H1 (cell line): ENCODE results near the gene LRTM2. TPM values are rescaled to one million over a fixed set of nuclear protein-coding genes. Genes with fewer than 3 reads are reported as not detected.

Experiments
- CTCF ChIA-PET: fragments of 300-600 bp; sonication (Branson Sonifier 250); formaldehyde crosslinking; loops from one replicate; lab custom pipeline; 2021; ENCODE audit not compliant: partially characterized antibody; lab: Charles Lee
- POLR2A ChIA-PET: fragments of 300-600 bp; sonication (Branson Sonifier 250); formaldehyde crosslinking; loops from one replicate; lab custom pipeline; 2021; ENCODE audit warnings: inconsistent platforms; ENCODE audit not compliant: partially characterized antibody; lab: Charles Lee
- DNase-seq, 2 experiments: peaks; one replicate each; pipeline versions ENCODE4 v3.0.0 to v3.0.0-alpha.2; 2010 to 2022; ENCODE audit warnings: low spot score in 2 of 2, low read depth in 1 of 2, mixed read lengths in 1 of 2
- FAIRE-seq: peaks from 2 replicates; lab custom pipeline; 2011; peaks lifted over from hg19 to GRCh38; lab: Jason Lieb, UNC
- H2AFZ ChIP-seq: 2 replicates; pipeline ENCODE4 v1.8.1; 2012; ENCODE audit warnings: low read length, inconsistent platforms
- H2AK5ac ChIP-seq: 2 replicates; pipeline ENCODE4 v1.6.1; 2013; ENCODE audit warnings: low read depth, low read length
- H2BK120ac ChIP-seq: replicated peaks from 2 replicates; pipeline ENCODE3; 2013; ENCODE audit warnings: low read depth, low read length, inconsistent platforms
- H2BK12ac ChIP-seq: 2 replicates; pipeline ENCODE4 v1.6.1; 2013; ENCODE audit warnings: low read depth, low read length
- H2BK15ac ChIP-seq: 2 replicates; pipeline ENCODE4 v1.6.1; 2013; ENCODE audit warnings: low read length
- H2BK20ac ChIP-seq: 2 replicates; pipeline ENCODE4 v1.6.1; 2013; ENCODE audit warnings: low read length
- H2BK5ac ChIP-seq: 2 replicates; pipeline ENCODE4 v1.6.1; 2013; ENCODE audit warnings: low read depth, low read length
- H3K14ac ChIP-seq: 2 replicates; pipeline ENCODE4 v1.6.1; 2013; ENCODE audit warnings: inconsistent platforms; ENCODE audit not compliant: insufficient read length
- H3K18ac ChIP-seq: 2 replicates; pipeline ENCODE4 v1.6.1; 2013; ENCODE audit warnings: low read length; ENCODE audit errors: extremely low read depth
- H3K23ac ChIP-seq: 2 replicates; pipeline ENCODE4 v1.6.1; 2013; ENCODE audit warnings: inconsistent platforms; ENCODE audit not compliant: insufficient read length
- H3K23me2 ChIP-seq: 2 replicates; pipeline ENCODE4 v1.6.1; 2013; ENCODE audit warnings: low read depth, low read length
- H3K27ac ChIP-seq: 2 replicates; pipeline ENCODE4 v1.6.1; 2011; ENCODE audit warnings: low read depth, low read length, inconsistent platforms
- H3K27me3 ChIP-seq, 4 experiments: replicated peaks in 1 of 4; 1 replicate in 1 of 4; 2 replicates in 3 of 4; pipeline versions ENCODE4 v1.6.1 to v1.8.1; 2011 to 2013; ENCODE audit warnings: low read length in 3 of 4, mild to moderate bottlenecking in 3 of 4, inconsistent platforms in 2 of 4, mixed read lengths in 2 of 4, moderate library complexity in 1 of 4; ENCODE audit not compliant: control insufficient read depth in 3 of 4, insufficient read depth in 3 of 4; ENCODE audit errors: extremely low read depth in 1 of 4
- H3K36me3 ChIP-seq, 4 experiments: 2 replicates each; pipeline versions ENCODE4 v1.6.1 to v1.8.1; 2011 to 2013; ENCODE audit warnings: mild to moderate bottlenecking in 4 of 4, low read length in 3 of 4, moderate library complexity in 2 of 4, control low read depth in 1 of 4, inconsistent platforms in 1 of 4; ENCODE audit not compliant: insufficient read depth in 4 of 4, control insufficient read depth in 2 of 4
- H3K4ac ChIP-seq: replicated peaks from 2 replicates; pipeline ENCODE3; 2013; ENCODE audit warnings: low read length, low read depth, mixed read lengths, inconsistent platforms; ENCODE audit not compliant: insufficient read length
- H3K4me1 ChIP-seq, 4 experiments: replicated peaks in 1 of 4; 1 replicate in 1 of 4; 2 replicates in 3 of 4; pipeline versions ENCODE4 v1.6.1 to v1.8.1; 2011 to 2013; ENCODE audit warnings: low read length in 3 of 4, inconsistent platforms in 2 of 4, mixed read lengths in 1 of 4; ENCODE audit not compliant: insufficient read depth in 4 of 4, control insufficient read depth in 3 of 4
- H3K4me2 ChIP-seq, 2 experiments: 2 replicates each; pipeline versions ENCODE4 v1.6.1 to v1.8.1; 2011 to 2013; ENCODE audit warnings: low read depth in 2 of 2, low read length in 2 of 2, control low read depth in 1 of 2, inconsistent platforms in 1 of 2, mild to moderate bottlenecking in 1 of 2; ENCODE audit not compliant: insufficient read depth in 1 of 2
- H3K4me3 ChIP-seq, 4 experiments: fragments of 200-600, 300-600 bp in 1 of 4; sonication (generic), shearing (Covaris generic), sonication (Bioruptor Twin) in 1 of 4; 2 replicates each; pipeline versions ENCODE4 v1.5.1 to v1.8.1; 2011 to 2016; ENCODE audit warnings: low read length in 4 of 4, low read depth in 3 of 4, control low read depth in 2 of 4, inconsistent platforms in 2 of 4, mild to moderate bottlenecking in 2 of 4, mixed read lengths in 1 of 4, moderate library complexity in 1 of 4; ENCODE audit not compliant: insufficient read depth in 2 of 4; ENCODE audit errors: extremely low read depth in 1 of 4
- H3K56ac ChIP-seq: replicated peaks from 2 replicates; pipeline ENCODE3; 2013; ENCODE audit warnings: low read depth, mild to moderate bottlenecking, mixed read lengths, low read length, inconsistent platforms; ENCODE audit not compliant: insufficient read length
- H3K79me1 ChIP-seq: 2 replicates; pipeline ENCODE4 v1.6.1; 2013; ENCODE audit warnings: low read depth, low read length, control low read depth
- H3K79me2 ChIP-seq, 2 experiments: 2 replicates each; pipeline versions ENCODE4 v1.6.1 to v1.8.1; 2012 to 2013; ENCODE audit warnings: low read length in 2 of 2, mild to moderate bottlenecking in 2 of 2, inconsistent platforms in 1 of 2; ENCODE audit not compliant: insufficient read depth in 2 of 2, control insufficient read depth in 1 of 2
- H3K9ac ChIP-seq, 4 experiments: replicated peaks in 1 of 4; 1 replicate in 1 of 4; 2 replicates in 3 of 4; pipeline versions ENCODE4 v1.6.1 to v1.8.1; 2011 to 2013; ENCODE audit warnings: low read depth in 3 of 4, low read length in 3 of 4, control low read depth in 2 of 4, mild to moderate bottlenecking in 2 of 4, moderate library complexity in 2 of 4, inconsistent platforms in 1 of 4; ENCODE audit errors: extremely low read depth in 1 of 4
- H3K9me3 ChIP-seq, 2 experiments: 2 replicates each; pipeline versions ENCODE4 v1.6.1 to v1.8.1; 2012 to 2013; ENCODE audit warnings: mild to moderate bottlenecking in 2 of 2, moderate library complexity in 2 of 2, control low read depth in 1 of 2, inconsistent platforms in 1 of 2, low read depth in 1 of 2, low read length in 1 of 2, mixed read lengths in 1 of 2; ENCODE audit not compliant: insufficient read depth in 2 of 2
- H4K20me1 ChIP-seq, 2 experiments: replicated peaks in 1 of 2; 2 replicates each; pipeline versions ENCODE3 to v1.8.1; 2011 to 2013; ENCODE audit warnings: inconsistent platforms in 2 of 2, low read length in 2 of 2, mild to moderate bottlenecking in 1 of 2; ENCODE audit not compliant: insufficient read depth in 2 of 2, control insufficient read depth in 1 of 2
- H4K5ac ChIP-seq: 2 replicates; pipeline ENCODE4 v1.6.1; 2013; ENCODE audit warnings: low read length, low read depth, mixed read lengths, inconsistent platforms; ENCODE audit not compliant: insufficient read length
- H4K8ac ChIP-seq: 2 replicates; pipeline ENCODE4 v1.8.0; 2013; ENCODE audit warnings: mild to moderate bottlenecking, moderate library complexity, low read length, inconsistent platforms; ENCODE audit not compliant: insufficient read depth; ENCODE audit errors: extremely low read depth
- H4K91ac ChIP-seq: replicated peaks from 2 replicates; pipeline ENCODE3; 2013; ENCODE audit warnings: low read length, mixed read lengths, inconsistent platforms; ENCODE audit not compliant: insufficient read length
- BCL11A ChIP-seq, 2 experiments: IDR thresholded peaks; one replicate each; pipeline ENCODE4 v1.6.1; 2011; ENCODE audit warnings: low read depth in 2 of 2, low read length in 2 of 2, mild to moderate bottlenecking in 2 of 2
- BRCA1 ChIP-seq: IDR thresholded peaks from 2 replicates; pipeline ENCODE4 v1.6.1; 2012; ENCODE audit warnings: low read depth, low read length, improper control_type of control experiment
- CBX5 ChIP-seq: fragments of 300-800, 300-1000 bp; sonication (generic); IDR thresholded peaks from 2 replicates; pipeline ENCODE4 v1.7.1; 2016; ENCODE audit warnings: antibody characterized with exemption, low read length, low read depth
- CTBP2 ChIP-seq: IDR thresholded peaks from 2 replicates; pipeline ENCODE4 v1.7.0; 2011; ENCODE audit warnings: borderline replicate concordance, mild to moderate bottlenecking, moderate library complexity, mixed read lengths, low read length; ENCODE audit not compliant: insufficient read depth, insufficient read length
- E2F6 ChIP-seq: IDR thresholded peaks from 2 replicates; pipeline ENCODE4 v1.6.1; 2012; ENCODE audit warnings: inconsistent platforms
- FOSL1 ChIP-seq: IDR thresholded peaks from 2 replicates; pipeline ENCODE4 v1.6.1; 2011; ENCODE audit warnings: mild to moderate bottlenecking, low read depth, low read length, moderate library complexity; ENCODE audit not compliant: insufficient read depth
- PHF8 ChIP-seq: fragments of 200-600 bp; sonication (generic); conservative IDR thresholded peaks from 2 replicates; pipeline ENCODE4 v1.7.1; 2012; ENCODE audit warnings: low read depth, mild to moderate bottlenecking, inconsistent platforms, low read length, moderate library complexity
- POLR2AphosphoS5 ChIP-seq: IDR thresholded peaks from 2 replicates; pipeline ENCODE4 v1.6.1; 2011; ENCODE audit warnings: low read depth, low read length
- RBBP5 ChIP-seq: IDR thresholded peaks from 2 replicates; pipeline ENCODE4 v1.7.1; 2012; ENCODE audit warnings: low read depth, mild to moderate bottlenecking, inconsistent platforms, low read length, moderate library complexity, borderline replicate concordance
- SAP30 ChIP-seq: fragments of 300-600 bp; sonication (generic); IDR thresholded peaks from 2 replicates; pipeline ENCODE4 v1.7.1; 2012; ENCODE audit warnings: low read length, moderate library complexity, mild to moderate bottlenecking, inconsistent platforms; ENCODE audit not compliant: insufficient read depth, insufficient replicate concordance
- SRF ChIP-seq: IDR thresholded peaks from 2 replicates; pipeline ENCODE4 v1.6.1; 2011; ENCODE audit warnings: mild to moderate bottlenecking, low read depth, low read length, moderate library complexity
- SUZ12 ChIP-seq: fragments of 200-600 bp; sonication (generic); IDR thresholded peaks from 2 replicates; pipeline ENCODE4 v1.6.1; 2012; ENCODE audit warnings: mild to moderate bottlenecking, inconsistent platforms, low read length, moderate library complexity, mixed read lengths
- TBP ChIP-seq: IDR thresholded peaks from 2 replicates; pipeline ENCODE4 v1.6.1; 2011; ENCODE audit warnings: low read depth, low read length, improper control_type of control experiment
- WGBS, 2 experiments: shearing (Covaris generic) in 1 of 2; methylation state at CpG; one replicate each; pipeline versions ENCODE4 v1.1.6 to v1.1.7; 2013 to 2015; ENCODE audit warnings: low lambda C conversion rate in 2 of 2, mixed read lengths in 2 of 2, inconsistent platforms in 1 of 2, low coverage in 1 of 2, missing lambda C conversion rate in 1 of 2; ENCODE audit not compliant: insufficient replicate concordance in 2 of 2, insufficient coverage in 1 of 2, insufficient read length in 1 of 2; ENCODE audit errors: extremely low coverage in 1 of 2, missing lambda C conversion rate in 1 of 2; 5-methylcytosine and 5-hydroxymethylcytosine counted together
- polyA plus RNA-seq, 7 experiments: library from polyadenylated mRNA; depleted of rRNA in 3 of 7; stranded (reverse) in 5 of 7; unstranded in 2 of 7; fragments of >200 nt in 5 of 7; fragments of 200-250 nt in 2 of 7; gene quantifications; 1 replicate in 5 of 7; 2 replicates in 1 of 7; 4 replicates in 1 of 7; pipeline versions ENCODE4 v1.2.1 to v1.2.3, GENCODE V29; 2011 to 2013; ENCODE audit warnings: missing spikeins in 2 of 7, mixed read lengths in 2 of 7
- total RNA-seq: library from RNA; stranded (reverse); fragmentation: NEBNext Ultra II Directional; extraction: Animal tissue kit (Norgen Biotek cat#: 25700); gene quantifications from 2 replicates; pipeline ENCODE4 v1.2.1, GENCODE V29; 2021

LRTM2 gene
- total and polyA plus RNA-seq, 2 of the 8 experiments (the other 6 are each of a cell fraction or from before 2014, with no cell fraction given) = 0.06 TPM; not detected in 1

- POLR2A ChIA-PET = interaction anchor here (1.1 to 2.7 kb wide), 2 partner anchors 15 to 134 kb away, joined by 3 to 7 read pairs; no protein-coding TSS in a partner anchor
- Histone ChIP-seq H2BK5ac (no peak overlapping the region), H2BK20ac (no peak overlapping the region), H3K27ac (no peak overlapping the region), H4K8ac (no peak overlapping the region), H3K56ac (no peak overlapping the region), H3K27me3 (peaks cover 9 to 34% (median 32%) of the 10 kb centered on the region in 4 experiments), H3K36me3 (no peaks in the 10 kb centered on the region), H3K4me3 (no peak overlapping the region), H2BK12ac (no peak overlapping the region), H2BK120ac (no peak overlapping the region), H4K91ac (no peak overlapping the region), H4K20me1 (peaks cover 0 to 2% of the 10 kb centered on the region in 2 experiments), H2AK5ac (no peak overlapping the region), H2AFZ (no peak overlapping the region), H3K79me2 (no peaks in the 10 kb centered on the region), H3K23ac (no peak overlapping the region), H3K9me3 (peaks cover 0 to under 1% of the 10 kb centered on the region in 2 experiments; a peak in 1 of 4 replicates), H3K79me1 (no peaks in the 10 kb centered on the region), H2BK15ac (no peak overlapping the region), H4K5ac (no peak overlapping the region), H3K4ac (no peak overlapping the region), H3K9ac (no peak overlapping the region), H3K23me2 (no peaks in the 10 kb centered on the region; the same call in 1 of the 2 replicates), H3K4me2 (no peak overlapping the region; a peak in 1 of 4 replicates), H3K18ac (no peak overlapping the region; the same call in 1 of the 2 replicates), H3K14ac (no peak overlapping the region), H3K4me1 (peaks cover 0 to 21% (median 9%) of the 10 kb centered on the region in 4 experiments; a peak in 5 of 7 replicates)
- no peak for DNase-seq
- CTCF ChIA-PET = interaction anchor here (0.9 to 2.3 kb wide), 7 partner anchors 11 to 762 kb away, joined by 3 to 7 read pairs (median 4); no protein-coding TSS in a partner anchor
- FAIRE-seq = no peak
- 43% methylated on average over 4 of the region's 12 CpGs; no CpG with 5 or more reads in 1 of the 2 experiments for WGBS, 2 experiments
- TF ChIP-seq BCL11A (IDR thresholded peaks at IDR 0.05; ENCODE audit: low read depth in 2 of 2, low read length in 2 of 2) (no peak), SRF (no peak), CTBP2 (no peak), FOSL1 (no peak), SAP30 (no peak), SUZ12 (no peak), TBP (no peak), POLR2AphosphoS5 (no peak), PHF8 (no peak), E2F6 (no peak), BRCA1 (no peak), CBX5 (no peak), RBBP5 (no peak)
Observed at GRCh38 chr12:1821805-1822204, 1.4 kb downstream of the LRTM2 start.
